ENCODE data around the gene TWF2. TPM values are rescaled to one million over a fixed set of nuclear protein-coding genes. Genes with fewer than 3 reads are reported as not detected.

The TWF2 gene
- total and polyA plus RNA-seq, 5 experiments from 2014 or later: 77.2 to 171 (median 112) TPM

DNA sequence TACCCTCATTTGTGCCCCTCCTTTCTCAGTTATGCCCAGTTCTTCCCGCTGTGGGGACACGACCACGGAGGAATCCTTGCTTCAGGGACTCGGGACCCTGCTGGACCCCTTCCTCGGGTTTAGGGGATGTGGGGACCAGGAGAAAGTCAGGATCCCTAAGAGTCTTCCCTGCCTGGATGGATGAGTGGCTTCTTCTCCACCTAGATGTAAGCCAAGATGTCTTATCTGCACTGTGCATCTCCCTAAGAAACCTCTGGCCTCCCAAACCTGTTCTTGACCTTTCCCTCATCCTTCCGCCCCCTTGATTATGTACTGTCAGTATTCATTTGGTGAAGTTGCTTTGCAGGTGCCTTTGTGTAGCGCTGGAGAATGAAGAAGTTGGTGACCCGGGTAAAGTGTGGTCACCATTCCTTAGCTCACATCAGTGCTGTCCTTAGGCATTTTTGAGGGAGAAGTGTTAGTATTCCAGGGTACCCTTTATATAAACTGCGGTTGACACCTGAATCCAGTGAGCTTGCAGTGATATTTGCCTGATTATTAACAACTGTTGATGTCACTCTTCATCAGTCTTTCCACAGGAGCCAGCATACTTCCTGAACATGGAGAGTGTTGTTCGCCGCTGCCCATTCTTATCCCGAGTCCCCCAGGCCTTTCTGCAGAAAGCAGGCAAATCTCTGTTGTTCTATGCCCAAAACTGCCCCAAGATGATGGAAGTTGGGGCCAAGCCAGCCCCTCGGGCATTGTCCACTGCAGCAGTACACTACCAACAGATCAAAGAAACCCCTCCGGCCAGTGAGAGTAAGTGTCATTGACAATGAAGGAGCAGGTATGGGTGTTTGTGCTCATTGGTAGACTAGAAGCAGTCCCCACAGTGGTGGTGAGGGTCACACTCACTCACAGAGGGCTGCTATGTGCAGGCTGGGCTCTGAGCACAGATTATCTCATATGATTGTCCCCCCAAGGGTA, 40.0 kb downstream of the TWF2 start:
- Mint-ChIP-seq H3K36me3 (peaks cover 0 to 35% (median 20%) of the 10 kb centered on the region in 3 donors), H3K4me1 (peaks cover 18 to 59% (median 49%) of the 10 kb centered on the region in 4 donors), H3K4me3 (peak overlapping the region; percentile 95 to 99 (median 97)), H3K27me3 (no peaks in the 10 kb centered on the region), H3K27ac (peak overlapping the region; percentile 88 to 98 (median 94)), H3K9me3 (no peaks in the 10 kb centered on the region)
- no peak for ATAC-seq
- POLR2A ChIA-PET: interaction anchor here (0.6 kb wide), 1 partner anchor 114 kb away, joined by 4 read pairs; no protein-coding TSS in a partner anchor
- DNase-seq: peak in 1 of 10 donors; percentile 15

GRCh38 chr3:52197842-52198625, 40.9 kb downstream of the TWF2 start, which contains the start of gene ALAS1:
TSS of gene ALAS1 (plus strand) at chr3:52198160. CDS start at chr3:52199242, 1,082 bp downstream.
- Mint-ChIP-seq H3K27ac (peak within 1 kb of the TSS; percentile 88 to 98 (median 96)), H3K4me1 (peaks cover 18 to 56% (median 49%) of the 10 kb centered on the region in 4 donors), H3K9me3 (no peaks in the 10 kb centered on the region), H3K4me3 (peak within 1 kb of the TSS; percentile 95 to 99 (median 97)), H3K36me3 (peaks cover 0 to 26% (median 13%) of the 10 kb centered on the region in 3 donors), H3K27me3 (no peaks in the 10 kb centered on the region)
- POLR2A ChIA-PET: interaction anchor here (1.1 to 1.2 kb wide), 3 partner anchors 24 to 142 kb away, joined by 3 to 4 read pairs (median 3); partner anchors contain the start of gene DUSP7
- peak; percentile 85 to 98 (median 94) for DNase-seq
- ATAC-seq: peak; percentile 96 to 98

DNA sequence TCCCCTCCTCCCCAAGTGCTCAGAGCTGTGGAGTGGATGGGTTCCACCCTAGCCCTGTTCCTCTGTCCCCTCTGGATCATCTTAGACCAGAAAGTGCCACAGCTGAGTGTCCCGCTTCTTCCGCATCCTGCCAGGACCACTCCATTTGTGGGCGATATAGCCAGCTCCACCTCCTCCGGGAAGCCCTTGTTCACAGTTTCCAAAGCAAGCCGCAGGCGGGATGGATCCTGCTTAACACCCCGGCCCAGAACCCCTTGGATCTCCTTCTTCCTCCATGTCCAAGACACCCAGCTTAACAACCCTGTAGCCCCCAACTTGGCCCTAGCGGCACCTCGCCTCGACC, 41.5 kb downstream of the TWF2 start:
- Mint-ChIP-seq H3K9me3 (no peaks in the 10 kb centered on the region), H3K4me3 (peak overlapping the region; percentile 95 to 99 (median 97))
- no peak for ATAC-seq

GRCh38 chr3:52196977-52197376, 42.0 kb downstream of the TWF2 start:
- Mint-ChIP-seq H3K4me1 (peaks cover 18 to 47% (median 42%) of the 10 kb centered on the region in 4 donors), H3K27me3 (no peaks in the 10 kb centered on the region), H3K27ac (peak overlapping the region in 8 of 10 donors; percentile 18 to 96 (median 90)), H3K9me3 (no peaks in the 10 kb centered on the region), H3K4me3 (peak overlapping the region in 4 of 10 donors; percentile 95 to 97 (median 96)), H3K36me3 (peaks cover 0 to 16% (median 6%) of the 10 kb centered on the region in 3 donors)
- DNase-seq: no peak
- no peak for ATAC-seq
- POLR2A ChIA-PET: interaction anchor here (0.5 to 1.2 kb wide), 5 partner anchors 25 to 142 kb away, joined by 3 to 4 read pairs (median 3); partner anchors contain the start of gene DUSP7

More for the DNA sequence above, 41.5 kb downstream of the TWF2 start:
- Mint-ChIP-seq H3K27me3 (no peaks in the 10 kb centered on the region), H3K36me3 (peaks cover 0 to 21% (median 9%) of the 10 kb centered on the region in 3 donors), H3K4me1 (peaks cover 18 to 51% (median 45%) of the 10 kb centered on the region in 4 donors), H3K27ac (peak overlapping the region; percentile 86 to 96 (median 92))
- DNase-seq: no peak
- POLR2A ChIA-PET: interaction anchor here (0.7 to 1.2 kb wide), 4 partner anchors 25 to 142 kb away, joined by 3 to 4 read pairs (median 3); partner anchors contain the start of gene DUSP7

DNA sequence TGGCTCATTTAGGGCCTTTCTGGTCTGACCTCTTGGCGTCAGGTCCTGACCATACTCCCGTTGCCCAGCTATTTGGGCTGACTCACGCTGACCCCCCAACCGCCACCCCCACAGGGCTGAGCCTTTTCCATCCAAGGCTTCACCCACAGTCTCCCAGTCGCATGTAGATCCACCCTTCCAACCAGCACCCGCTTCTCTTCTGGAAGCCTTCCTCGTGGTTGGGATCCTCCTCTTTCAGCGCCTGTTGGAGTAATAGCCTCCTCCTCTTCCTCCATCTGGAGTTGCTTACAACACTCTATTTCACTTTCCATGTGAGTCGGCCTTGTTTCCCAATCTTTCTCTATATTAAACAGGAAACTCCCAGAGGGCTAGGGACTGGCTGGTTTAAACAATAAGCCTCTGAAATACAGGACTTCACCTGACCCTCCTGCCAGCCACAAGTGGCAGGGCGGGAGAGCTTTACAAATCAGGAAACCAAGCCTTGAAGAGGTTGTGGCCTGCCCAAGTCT, 43.1 kb downstream of the TWF2 start:
- Mint-ChIP-seq H3K4me1 (peaks cover 16 to 36% (median 33%) of the 10 kb centered on the region in 4 donors), H3K27ac (peak overlapping the region in 5 of 10 donors; percentile 8 to 60 (median 43)), H3K9me3 (no peaks in the 10 kb centered on the region), H3K27me3 (no peaks in the 10 kb centered on the region), H3K4me3 (no peak overlapping the region), H3K36me3 (peaks cover 0 to 8% (median 5%) of the 10 kb centered on the region in 3 donors)
- DNase-seq (no peak), ATAC-seq (no peak)
- POLR2A ChIA-PET: interaction anchor here (0.5 to 0.7 kb wide), 3 partner anchors 37 to 214 kb away, joined by 3 to 6 read pairs (median 3); no protein-coding TSS in a partner anchor

DNA sequence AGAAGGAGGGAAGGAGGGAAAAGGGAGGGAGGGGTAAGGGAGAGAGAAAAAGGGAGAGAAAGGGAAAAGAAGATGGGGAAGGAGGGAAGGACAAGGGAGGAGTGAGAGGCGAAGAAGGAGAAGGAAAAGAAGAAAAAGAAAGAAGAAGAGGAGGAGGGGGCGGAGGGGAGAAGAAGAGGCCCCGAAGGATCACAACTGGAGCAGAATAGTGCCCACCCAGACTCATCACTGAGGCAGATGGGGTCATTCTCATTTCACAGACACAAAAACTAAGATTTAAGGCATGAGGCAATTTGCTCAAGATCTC, 43.7 kb downstream of the TWF2 start:
- Mint-ChIP-seq H3K9me3 (no peaks in the 10 kb centered on the region), H3K36me3 (peaks cover 0 to 5% (median 3%) of the 10 kb centered on the region in 3 donors), H3K4me3 (no peak overlapping the region), H3K27me3 (no peaks in the 10 kb centered on the region), H3K27ac (peak overlapping the region in 1 of 10 donors; percentile 41), H3K4me1 (peaks cover 16 to 33% (median 29%) of the 10 kb centered on the region in 4 donors)
- POLR2A ChIA-PET: interaction anchor here (0.6 to 0.7 kb wide), 2 partner anchors 26 to 151 kb away, joined by 3 read pairs; no protein-coding TSS in a partner anchor
- ATAC-seq: no peak
- DNase-seq: no peak

GRCh38 chr3:52194485-52195290, 44.3 kb downstream of the TWF2 start:
- H3K4me1 Mint-ChIP-seq: peaks cover 15 to 30% (median 25%) of the 10 kb centered on the region in 4 donors
- peak overlapping the region in 1 of 10 donors; percentile 14 for H3K27ac Mint-ChIP-seq
- H3K9me3 Mint-ChIP-seq: no peaks in the 10 kb centered on the region
- H3K27me3 Mint-ChIP-seq: no peaks in the 10 kb centered on the region
- ATAC-seq: no peak
- POLR2A ChIA-PET: interaction anchor here (0.6 kb wide), 1 partner anchor 27 kb away, joined by 3 read pairs; no protein-coding TSS in a partner anchor
- no peak overlapping the region for H3K4me3 Mint-ChIP-seq
- DNase-seq: no peak
- H3K36me3 Mint-ChIP-seq: peaks cover 0 to 3% (median 0%) of the 10 kb centered on the region in 3 donors

DNA sequence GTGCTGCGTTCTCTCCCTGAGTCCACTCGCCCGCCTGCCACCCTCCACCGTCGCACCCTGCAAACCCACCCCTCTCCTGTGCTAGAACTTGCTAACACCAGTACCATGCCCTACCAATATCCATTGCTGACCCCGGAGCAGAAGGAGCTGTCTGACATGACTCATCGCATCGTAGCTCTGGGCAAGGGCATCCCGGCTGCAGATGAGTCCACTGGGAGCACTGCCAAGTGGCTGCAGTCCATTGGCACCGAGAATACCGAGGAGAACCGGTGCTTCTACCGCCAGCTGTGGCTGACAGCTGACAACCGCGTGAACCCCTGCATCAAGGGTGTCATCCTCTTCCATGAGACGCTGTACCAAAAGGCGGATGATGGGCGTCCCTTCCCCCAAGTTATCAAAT, 45.9 kb downstream of the TWF2 start:
- DNase-seq (no peak), ATAC-seq (no peak)
- POLR2A ChIA-PET: no interaction called here
- Mint-ChIP-seq H3K4me1 (peaks cover 6 to 23% (median 12%) of the 10 kb centered on the region in 4 donors), H3K27me3 (no peaks in the 10 kb centered on the region), H3K9me3 (no peaks in the 10 kb centered on the region), H3K27ac (peak overlapping the region in 2 of 10 donors; percentile 72 to 74), H3K4me3 (no peak overlapping the region), H3K36me3 (no peaks in the 10 kb centered on the region)

- H3K27ac Mint-ChIP-seq: peak overlapping the region in 2 of 10 donors; percentile 34 to 68
- DNase-seq (no peak), ATAC-seq (no peak)
- H3K27me3 Mint-ChIP-seq: no peaks in the 10 kb centered on the region
- no peak overlapping the region for H3K4me3 Mint-ChIP-seq
- H3K9me3 Mint-ChIP-seq: no peaks in the 10 kb centered on the region
- POLR2A ChIA-PET: interaction anchor here (0.6 kb wide), 1 partner anchor 32 kb away, joined by 3 read pairs; no protein-coding TSS in a partner anchor
- no peaks in the 10 kb centered on the region for H3K36me3 Mint-ChIP-seq
- peaks cover 0 to 12% (median under 1%) of the 10 kb centered on the region in 4 donors for H3K4me1 Mint-ChIP-seq
Observed at GRCh38 chr3:52191663-52192062, 47.3 kb downstream of the TWF2 start.

DNA sequence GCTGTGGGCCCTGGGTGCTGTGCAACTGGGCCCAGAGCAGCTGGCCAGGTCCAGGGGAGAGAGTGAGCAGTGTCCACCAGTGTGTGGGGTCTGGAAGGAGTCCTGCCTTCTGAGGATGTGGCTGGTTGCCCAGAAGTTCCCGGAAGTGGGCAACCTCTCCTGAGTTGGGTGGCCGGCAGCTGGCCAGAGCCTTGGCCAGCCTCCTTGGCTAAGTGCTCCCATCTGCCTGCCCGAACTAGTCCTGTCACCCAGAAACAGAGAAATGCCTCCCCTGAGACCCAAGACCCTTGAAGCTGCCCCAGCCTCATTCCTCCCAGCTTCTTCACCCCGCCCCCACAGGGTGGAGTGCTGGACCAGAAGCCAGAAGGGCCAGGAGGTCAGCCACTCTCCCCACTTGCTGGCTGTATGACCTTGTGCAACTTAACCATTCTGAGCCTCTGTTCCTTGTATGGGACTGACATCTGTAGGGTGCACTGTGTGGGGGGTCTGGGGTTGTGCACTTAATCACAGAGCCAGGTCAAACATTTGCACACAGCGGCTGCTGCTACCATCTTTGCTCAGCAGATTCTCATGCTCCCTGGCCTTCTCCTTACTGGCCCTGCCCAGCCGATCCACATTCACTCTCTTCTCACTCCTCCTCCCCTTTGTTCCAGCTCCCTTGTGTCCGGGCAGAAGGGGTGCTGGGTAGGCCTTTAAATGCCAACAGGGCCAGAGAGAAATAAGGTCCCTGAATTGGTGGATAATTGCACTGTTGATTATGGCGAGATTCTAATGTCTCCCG, 48.5 kb downstream of the TWF2 start:
- Mint-ChIP-seq H3K36me3 (no peaks in the 10 kb centered on the region), H3K4me3 (no peak overlapping the region), H3K27ac (peak overlapping the region in 1 of 10 donors; percentile 27), H3K4me1 (peaks cover 0 to 9% (median under 1%) of the 10 kb centered on the region in 4 donors), H3K27me3 (no peaks in the 10 kb centered on the region), H3K9me3 (no peaks in the 10 kb centered on the region)
- DNase-seq (no peak), ATAC-seq (no peak)
- POLR2A ChIA-PET: interaction anchor here (1.2 kb wide), 1 partner anchor 16 kb away, joined by 3 read pairs; no protein-coding TSS in a partner anchor

Data from naive thymus-derived CD8-positive, alpha-beta T cell (primary cell).